ENCODE results near the gene INSRR.
A peak's percentile ranks its signal among the peaks of the same experiment; 100 is the strongest.

Gene INSRR

GRCh38 chr1:156883919-156884318 lies 25.0 kb upstream of the INSRR start:
- Histone ChIP-seq H3K4me1 (ENCODE audit: control insufficient read depth in 2 of 2, insufficient read depth in 1 of 2, low read depth in 1 of 2, low read length in 2 of 2) (peaks cover 5 to 20% of the 10 kb centered on the region in 2 donors), H3K9ac (ENCODE audit: low read depth, low read length, poor library complexity) (no peak overlapping the region), H3K36me3 (replicated peaks in 1 of 2; ENCODE audit: control insufficient read depth in 2 of 2, insufficient read depth in 2 of 2, low read length in 2 of 2) (no peaks in the 10 kb centered on the region), H2BK15ac (ENCODE audit: low read length) (no peak overlapping the region), H3K9me3 (replicated peaks in 1 of 2; ENCODE audit: control insufficient read depth in 2 of 2, insufficient read depth in 1 of 2, low read depth in 1 of 2, low read length in 2 of 2) (no peaks in the 10 kb centered on the region), H3K79me1 (ENCODE audit: low read depth, low read length) (no peaks in the 10 kb centered on the region), H3K27ac (replicated peaks; ENCODE audit: low read length) (no peak overlapping the region), H3K4me2 (ENCODE audit: insufficient read depth, low read length, poor library complexity, severe bottlenecking) (no peak overlapping the region), H3K4me3 (ENCODE audit: low read length in 2 of 2) (no peak overlapping the region), H3K14ac (ENCODE audit: low read length) (no peak overlapping the region), H3K4ac (ENCODE audit: low read length) (no peak overlapping the region), H2AK5ac (ENCODE audit: low read depth, low read length) (no peak overlapping the region), H2BK120ac (ENCODE audit: low read depth, low read length) (no peak overlapping the region), H2BK5ac (ENCODE audit: low read length) (no peak overlapping the region), H3K23ac (ENCODE audit: low read depth, low read length, poor library complexity) (no peak overlapping the region), H3K27me3 (ENCODE audit: control insufficient read depth in 3 of 3, insufficient read depth in 3 of 3, low read depth in 1 of 3, low read length in 3 of 3) (peaks cover 0 to 90% (median 2%) of the 10 kb centered on the region in 3 experiments), H2BK12ac (ENCODE audit: low read length) (no peak overlapping the region), H2AFZ (ENCODE audit: low read length) (no peak overlapping the region), H4K91ac (ENCODE audit: low read depth, low read length, poor library complexity) (no peak overlapping the region), H4K8ac (ENCODE audit: low read depth, low read length) (no peak overlapping the region), H3K18ac (ENCODE audit: low read length) (no peak overlapping the region)
- WGBS, 2 donors (ENCODE audit: extremely low coverage in 2 of 2, insufficient read length in 2 of 2, insufficient replicate concordance in 1 of 2) = no CpG with 5 or more reads among the region's 7 CpGs
- DNase-seq (ENCODE audit: low spot score) = no peak

GRCh38 chr1:156882543-156882942 lies 23.6 kb upstream of the INSRR start:
- Histone ChIP-seq H3K36me3 (replicated peaks in 1 of 2; ENCODE audit: control insufficient read depth in 2 of 2, insufficient read depth in 2 of 2, low read length in 2 of 2) (no peaks in the 10 kb centered on the region), H3K18ac (ENCODE audit: low read length) (no peak overlapping the region), H2BK15ac (ENCODE audit: low read length) (no peak overlapping the region), H3K4ac (ENCODE audit: low read length) (no peak overlapping the region), H3K4me3 (ENCODE audit: low read length in 2 of 2) (no peak overlapping the region), H3K9ac (ENCODE audit: low read depth, low read length, poor library complexity) (peak overlapping the region; percentile 2), H3K14ac (ENCODE audit: low read length) (no peak overlapping the region), H2AFZ (ENCODE audit: low read length) (no peak overlapping the region), H4K8ac (ENCODE audit: low read depth, low read length) (no peak overlapping the region), H2BK5ac (ENCODE audit: low read length) (no peak overlapping the region), H4K91ac (ENCODE audit: low read depth, low read length, poor library complexity) (no peak overlapping the region), H3K27me3 (ENCODE audit: control insufficient read depth in 3 of 3, insufficient read depth in 3 of 3, low read depth in 1 of 3, low read length in 3 of 3) (peaks cover 0 to 91% (median 4%) of the 10 kb centered on the region in 3 experiments), H3K4me2 (ENCODE audit: insufficient read depth, low read length, poor library complexity, severe bottlenecking) (no peak overlapping the region), H2BK12ac (ENCODE audit: low read length) (no peak overlapping the region), H2AK5ac (ENCODE audit: low read depth, low read length) (peak overlapping the region; percentile 27), H3K27ac (replicated peaks; ENCODE audit: low read length) (no peak overlapping the region), H3K23ac (ENCODE audit: low read depth, low read length, poor library complexity) (peak overlapping the region; percentile 48), H2BK120ac (ENCODE audit: low read depth, low read length) (no peak overlapping the region), H3K79me1 (ENCODE audit: low read depth, low read length) (no peaks in the 10 kb centered on the region), H3K4me1 (ENCODE audit: control insufficient read depth in 2 of 2, insufficient read depth in 1 of 2, low read depth in 1 of 2, low read length in 2 of 2) (peaks cover 5 to 17% of the 10 kb centered on the region in 2 donors), H3K9me3 (replicated peaks in 1 of 2; ENCODE audit: control insufficient read depth in 2 of 2, insufficient read depth in 1 of 2, low read depth in 1 of 2, low read length in 2 of 2) (no peaks in the 10 kb centered on the region)
- no peak for DNase-seq (ENCODE audit: low spot score)
- WGBS, 2 donors (ENCODE audit: extremely low coverage in 2 of 2, insufficient read length in 2 of 2, insufficient replicate concordance in 1 of 2) = no CpG with 5 or more reads among the region's 3 CpGs

- H3K14ac ChIP-seq (ENCODE audit: low read length) = no peak overlapping the region
- peaks cover 0 to 95% (median 6%) of the 10 kb centered on the region in 3 experiments for H3K27me3 ChIP-seq (ENCODE audit: control insufficient read depth in 3 of 3, insufficient read depth in 3 of 3, low read depth in 1 of 3, low read length in 3 of 3)
- H3K4me1 ChIP-seq (ENCODE audit: control insufficient read depth in 2 of 2, insufficient read depth in 1 of 2, low read depth in 1 of 2, low read length in 2 of 2) = peaks cover 3 to 13% of the 10 kb centered on the region in 2 donors
- peak overlapping the region; percentile 53 for H3K18ac ChIP-seq (ENCODE audit: low read length)
- H4K91ac ChIP-seq (ENCODE audit: low read depth, low read length, poor library complexity) = no peak overlapping the region
- WGBS, 2 donors (ENCODE audit: extremely low coverage in 2 of 2, insufficient read length in 2 of 2, insufficient replicate concordance in 1 of 2) = no CpG with 5 or more reads among the region's 4 CpGs
- H2AFZ ChIP-seq (ENCODE audit: low read length) = no peak overlapping the region
- no peak overlapping the region for H3K27ac ChIP-seq (replicated peaks; ENCODE audit: low read length)
- H2BK120ac ChIP-seq (ENCODE audit: low read depth, low read length) = no peak overlapping the region
- no peak overlapping the region for H3K4ac ChIP-seq (ENCODE audit: low read length)
- no peak overlapping the region for H3K23ac ChIP-seq (ENCODE audit: low read depth, low read length, poor library complexity)
- no peak overlapping the region for H3K4me2 ChIP-seq (ENCODE audit: insufficient read depth, low read length, poor library complexity, severe bottlenecking)
- H3K9ac ChIP-seq (ENCODE audit: low read depth, low read length, poor library complexity) = no peak overlapping the region
- H2BK15ac ChIP-seq (ENCODE audit: low read length) = no peak overlapping the region
- H2BK5ac ChIP-seq (ENCODE audit: low read length) = no peak overlapping the region
- no peaks in the 10 kb centered on the region for H3K36me3 ChIP-seq (replicated peaks in 1 of 2; ENCODE audit: control insufficient read depth in 2 of 2, insufficient read depth in 2 of 2, low read length in 2 of 2)
- H3K79me1 ChIP-seq (ENCODE audit: low read depth, low read length) = no peaks in the 10 kb centered on the region
- H3K4me3 ChIP-seq (ENCODE audit: low read length in 2 of 2) = no peak overlapping the region
- H3K9me3 ChIP-seq (replicated peaks in 1 of 2; ENCODE audit: control insufficient read depth in 2 of 2, insufficient read depth in 1 of 2, low read depth in 1 of 2, low read length in 2 of 2) = no peaks in the 10 kb centered on the region
- no peak overlapping the region for H2BK12ac ChIP-seq (ENCODE audit: low read length)
- no peak overlapping the region for H4K8ac ChIP-seq (ENCODE audit: low read depth, low read length)
- peak overlapping the region; percentile 38 for H2AK5ac ChIP-seq (ENCODE audit: low read depth, low read length)
- DNase-seq (ENCODE audit: low spot score) = no peak
These were observed 22.7 kb upstream of the INSRR start for GRCh38 chr1:156881663-156882062.

- no CpG with 5 or more reads among the region's 10 CpGs for WGBS, 2 donors (ENCODE audit: extremely low coverage in 2 of 2, insufficient read length in 2 of 2, insufficient replicate concordance in 1 of 2)
- H4K91ac ChIP-seq (ENCODE audit: low read depth, low read length, poor library complexity) = no peak overlapping the region
- no peak overlapping the region for H2BK12ac ChIP-seq (ENCODE audit: low read length)
- DNase-seq (ENCODE audit: low spot score) = no peak
- peaks cover 5 to 10% of the 10 kb centered on the region in 2 donors for H3K4me1 ChIP-seq (ENCODE audit: control insufficient read depth in 2 of 2, insufficient read depth in 1 of 2, low read depth in 1 of 2, low read length in 2 of 2)
- no peak overlapping the region for H3K9ac ChIP-seq (ENCODE audit: low read depth, low read length, poor library complexity)
- no peak overlapping the region for H3K27ac ChIP-seq (replicated peaks; ENCODE audit: low read length)
- no peak overlapping the region for H3K23ac ChIP-seq (ENCODE audit: low read depth, low read length, poor library complexity)
- no peak overlapping the region for H3K4ac ChIP-seq (ENCODE audit: low read length)
- no peak overlapping the region for H2AFZ ChIP-seq (ENCODE audit: low read length)
- no peak overlapping the region for H3K4me2 ChIP-seq (ENCODE audit: insufficient read depth, low read length, poor library complexity, severe bottlenecking)
- no peaks in the 10 kb centered on the region for H3K79me1 ChIP-seq (ENCODE audit: low read depth, low read length)
- no peaks in the 10 kb centered on the region for H3K36me3 ChIP-seq (replicated peaks in 1 of 2; ENCODE audit: control insufficient read depth in 2 of 2, insufficient read depth in 2 of 2, low read length in 2 of 2)
- H3K14ac ChIP-seq (ENCODE audit: low read length) = peak overlapping the region; percentile 39
- H3K9me3 ChIP-seq (replicated peaks in 1 of 2; ENCODE audit: control insufficient read depth in 2 of 2, insufficient read depth in 1 of 2, low read depth in 1 of 2, low read length in 2 of 2) = no peaks in the 10 kb centered on the region
- peak overlapping the region; percentile 38 for H2AK5ac ChIP-seq (ENCODE audit: low read depth, low read length)
- no peak overlapping the region for H4K8ac ChIP-seq (ENCODE audit: low read depth, low read length)
- no peak overlapping the region for H2BK15ac ChIP-seq (ENCODE audit: low read length)
- no peak overlapping the region for H3K4me3 ChIP-seq (ENCODE audit: low read length in 2 of 2)
- no peak overlapping the region for H2BK5ac ChIP-seq (ENCODE audit: low read length)
- peak overlapping the region; percentile 53 for H3K18ac ChIP-seq (ENCODE audit: low read length)
- H3K27me3 ChIP-seq (ENCODE audit: control insufficient read depth in 3 of 3, insufficient read depth in 3 of 3, low read depth in 1 of 3, low read length in 3 of 3) = peaks cover 0 to 95% (median 8%) of the 10 kb centered on the region in 3 experiments
- no peak overlapping the region for H2BK120ac ChIP-seq (ENCODE audit: low read depth, low read length)
These were observed 22.2 kb upstream of the INSRR start for GRCh38 chr1:156881101-156881500.
